ENCODE data around the gene BDH1. TPM values are rescaled to one million over a fixed set of nuclear protein-coding genes. Genes with fewer than 3 reads are reported as not detected.

Gene BDH1
- polyA plus RNA-seq, 1 of the 3 experiments (the other 2 are of a cell fraction), result 19.8 TPM

- H2AFZ ChIP-seq (ENCODE audit: low read depth), result no peak overlapping the region
- H3K4me2 ChIP-seq, result no peak overlapping the region
- H3K9me2 ChIP-seq, result no peaks in the 10 kb centered on the region
- 91% methylated on average over 5 of the region's 5 CpGs for WGBS (ENCODE audit: low lambda C conversion rate)
- H3K36me3 ChIP-seq (replicated peaks in 1 of 2; ENCODE audit: control insufficient read depth in 1 of 2, insufficient read depth in 2 of 2, low read length in 1 of 2), result no peaks in the 10 kb centered on the region
- no peak for TF ChIP-seq POLR2AphosphoS5 (IDR thresholded peaks at IDR 0.05; ENCODE audit: low read depth, low read length)
- TF ChIP-seq USF1 (IDR thresholded peaks at IDR 0.05; ENCODE audit: borderline replicate concordance, low read depth), result no peak
- TF ChIP-seq RCOR1 (IDR thresholded peaks at IDR 0.05; ENCODE audit: low read length), result no peak
- TF ChIP-seq ZBTB33 (IDR thresholded peaks at IDR 0.05; ENCODE audit: borderline replicate concordance, low read depth), result no peak
- no peak for TF ChIP-seq TEAD4 (IDR thresholded peaks at IDR 0.05; ENCODE audit: borderline replicate concordance, insufficient read depth)
- TF ChIP-seq JUND (IDR thresholded peaks at IDR 0.05), result no peak
- TF ChIP-seq YY1 (IDR thresholded peaks at IDR 0.05; ENCODE audit: low read depth), result no peak
- no peak for TF ChIP-seq REST (IDR thresholded peaks at IDR 0.05; ENCODE audit: low read depth, low read length)
- no peak for TF ChIP-seq MEF2A (IDR thresholded peaks at IDR 0.05; ENCODE audit: borderline replicate concordance, low read depth)
- TF ChIP-seq FOSL2 (IDR thresholded peaks at IDR 0.05; ENCODE audit: borderline replicate concordance, low read depth), result no peak
- no peak for TF ChIP-seq CTCF (IDR thresholded peaks at IDR 0.05)
- no peak for TF ChIP-seq GATA2 (CRISPR knock-in tag; IDR thresholded peaks at IDR 0.05)
- no peak for TF ChIP-seq FOXM1 (IDR thresholded peaks at IDR 0.05; ENCODE audit: low read depth)
- TF ChIP-seq NRF1 (IDR thresholded peaks at IDR 0.05; ENCODE audit: low read depth, low read length), result no peak
- no peak for TF ChIP-seq RFX5 (IDR thresholded peaks at IDR 0.05; ENCODE audit: low read length)
- TF ChIP-seq RXRA (IDR thresholded peaks at IDR 0.05; ENCODE audit: borderline replicate concordance, low read depth), result no peak
- ChIA-PET CTCF (interaction anchor here (1.8 to 4.8 kb wide), 3 partner anchors 9 to 26 kb away, joined by 6 to 26 read pairs (median 6); no protein-coding TSS in a partner anchor), POLR2A (interaction anchor here (1.5 to 2.2 kb wide), 2 partner anchors 26 to 195 kb away, joined by 3 to 9 read pairs; no protein-coding TSS in a partner anchor)
- peaks cover 31 to 52% of the 10 kb centered on the region in 2 experiments for H3K4me1 ChIP-seq (ENCODE audit: control insufficient read depth in 1 of 2, insufficient read depth in 2 of 2, low read depth in 1 of 2, low read length in 1 of 2)
- H3K9ac ChIP-seq, result no peak overlapping the region
- no peak for DNase-seq
- H3K27ac ChIP-seq (ENCODE audit: low read depth in 2 of 2, low read length in 1 of 2), result peak overlapping the region in 1 of 2 experiments; percentile 92; a peak in 2 of 4 replicates
- H3K27me3 ChIP-seq (ENCODE audit: insufficient read depth), result no peaks in the 10 kb centered on the region
- H3F3A ChIP-seq (replicated peaks; ENCODE audit: insufficient read depth), result peaks cover 12% of the 10 kb centered on the region
- H3K4me3 ChIP-seq (ENCODE audit: low read depth in 2 of 2, low read length in 1 of 2), result no peak overlapping the region
- no peaks in the 10 kb centered on the region for H3K79me2 ChIP-seq (ENCODE audit: insufficient read depth)
- no peaks in the 10 kb centered on the region for H3K9me3 ChIP-seq
- H4K20me1 ChIP-seq (ENCODE audit: insufficient read depth), result no peaks in the 10 kb centered on the region; the same call in 1 of the 2 replicates
These were observed 62.7 kb downstream of the BDH1 start for GRCh38 chr3:197493049-197493448.

All from SK-N-SH (cell line).